Caco-2 (cell line): ENCODE measurements around the gene C1QTNF5. TPM values are rescaled to one million over a fixed set of nuclear protein-coding genes. Genes with fewer than 3 reads are reported as not detected.

Experiments used
- BruUV-seq: library from RNA; stranded (reverse); fragments of 400-500 nt; replicated peaks from 2 replicates; lab custom pipeline; 2021; lab: Mats Ljungman, UMichigan
- CTCF ChIA-PET: fragments of 300-600 bp; sonication (Branson Sonifier 250); formaldehyde crosslinking; loops from one replicate; lab custom pipeline; 2022; ENCODE audit warnings: antibody characterized with exemption; lab: Charles Lee
- POLR2A ChIA-PET: fragments of 300-600 bp; sonication (Branson Sonifier 250); formaldehyde crosslinking; loops from one replicate; lab custom pipeline; 2022; ENCODE audit warnings: antibody characterized with exemption; lab: Charles Lee
- DNase-seq, 2 experiments: peaks; one replicate each; pipeline versions ENCODE4 v3.0.0 to v3.0.0-alpha.2; 2020 to 2022
- H3K27me3 ChIP-seq: replicated peaks from 2 replicates; pipeline ENCODE4 v1.6.0; 2011; ENCODE audit warnings: low read length; ENCODE audit not compliant: control insufficient read depth, insufficient read depth
- H3K36me3 ChIP-seq: 2 replicates; pipeline ENCODE4 v1.5.1; 2011; ENCODE audit warnings: low read length; ENCODE audit not compliant: control insufficient read depth, insufficient read depth
- H3K4me1 ChIP-seq: fragments of 250-450 bp; sonication (Bioruptor Pico); 2 replicates; pipeline ENCODE4 v1.5.1; 2020; ENCODE audit warnings: mild to moderate bottlenecking
- H3K4me3 ChIP-seq: 2 replicates; pipeline ENCODE4 v1.5.1; 2011; ENCODE audit warnings: low read depth, mild to moderate bottlenecking, control low read depth, low read length
- H3K9me3 ChIP-seq: fragments of 250-450 bp; sonication (Bioruptor Pico); 2 replicates; pipeline ENCODE4 v1.5.1; 2020; ENCODE audit warnings: mild to moderate bottlenecking, moderate library complexity
- H3K27ac Mint-ChIP-seq: one replicate; pipeline ENCODE4 v1.8.0; 2022; ENCODE audit warnings: mixed read lengths; ENCODE audit not compliant: unreplicated experiment
- H3K27me3 Mint-ChIP-seq: one replicate; pipeline ENCODE4 v1.8.0; 2022; ENCODE audit warnings: mixed read lengths; ENCODE audit not compliant: insufficient read depth, unreplicated experiment
- H3K36me3 Mint-ChIP-seq: one replicate; pipeline ENCODE4 v1.8.0; 2022; ENCODE audit warnings: mild to moderate bottlenecking, mixed read lengths; ENCODE audit not compliant: insufficient read depth, unreplicated experiment
- H3K4me1 Mint-ChIP-seq: one replicate; pipeline ENCODE4 v1.8.0; 2022; ENCODE audit warnings: low read depth, mixed read lengths; ENCODE audit not compliant: unreplicated experiment
- H3K4me3 Mint-ChIP-seq: one replicate; pipeline ENCODE4 v1.8.0; 2022; ENCODE audit warnings: mild to moderate bottlenecking, moderate library complexity, mixed read lengths; ENCODE audit not compliant: unreplicated experiment
- H3K9me3 Mint-ChIP-seq: one replicate; pipeline ENCODE4 v1.8.0; 2022; ENCODE audit warnings: mixed read lengths; ENCODE audit not compliant: unreplicated experiment
- CTCF ChIP-seq, 2 experiments: fragments of 200-600 bp in 1 of 2; IDR thresholded peaks; 1 replicate in 1 of 2; 2 replicates in 1 of 2; pipeline versions ENCODE4 v1.5.1 to v1.8.0; 2011 to 2022; ENCODE audit warnings: antibody characterized with exemption in 1 of 2, control low read depth in 1 of 2, inconsistent platforms in 1 of 2, low read depth in 1 of 2, low read length in 1 of 2, mild to moderate bottlenecking in 1 of 2, moderate library complexity in 1 of 2; ENCODE audit not compliant: insufficient read depth in 1 of 2, severe bottlenecking in 1 of 2, unreplicated experiment in 1 of 2
- intact Hi-C: fragments of 100-400 bp; cut with micrococcal nuclease; formaldehyde crosslinking; loops from one replicate; pipeline ENCODE4 v1.10.0; 2022; ENCODE audit not compliant: unreplicated experiment
- total RNA-seq: library from RNA; stranded (reverse); gene quantifications from 2 replicates; pipeline ENCODE4 v1.2.3, GENCODE V29; 2022

The C1QTNF5 gene
- total RNA-seq, 1 experiment from 2014 or later: 1.2 TPM

DNA sequence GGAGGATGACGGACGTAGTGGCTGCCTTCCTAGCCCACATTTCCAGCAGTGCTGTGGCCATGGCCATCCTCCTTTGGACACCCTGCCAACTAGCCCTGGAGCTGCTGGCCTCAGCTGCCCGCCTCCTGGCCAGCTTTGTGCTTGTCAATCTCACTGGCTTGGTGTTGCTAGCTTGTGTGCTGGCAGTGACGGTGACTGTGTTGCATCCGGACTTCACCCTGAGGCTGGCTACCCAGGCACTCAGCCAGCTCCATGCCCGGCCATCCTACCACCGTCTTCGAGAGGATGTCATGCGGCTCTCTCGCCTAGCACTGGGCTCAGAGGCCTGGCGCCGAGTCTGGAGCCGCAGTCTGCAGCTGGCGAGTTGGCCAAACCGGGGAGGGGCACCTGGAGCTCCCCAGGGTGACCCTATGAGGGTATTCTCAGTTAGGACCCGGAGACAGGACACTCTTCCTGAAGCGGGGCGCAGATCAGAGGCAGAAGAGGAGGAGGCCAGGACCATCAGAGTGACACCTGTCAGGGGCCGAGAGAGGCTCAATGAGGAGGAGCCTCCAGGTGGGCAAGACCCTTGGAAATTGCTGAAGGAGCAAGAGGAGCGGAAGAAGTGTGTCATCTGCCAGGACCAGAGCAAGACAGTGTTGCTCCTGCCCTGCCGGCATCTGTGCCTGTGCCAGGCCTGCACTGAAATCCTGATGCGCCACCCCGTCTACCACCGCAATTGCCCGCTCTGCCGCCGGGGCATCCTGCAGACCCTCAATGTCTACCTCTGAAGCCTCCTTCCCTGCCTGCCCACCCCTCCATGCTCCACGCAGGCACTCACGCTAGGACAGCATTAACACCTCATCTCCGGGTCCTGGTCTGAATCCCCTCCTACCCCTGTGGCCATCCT, 4.8 kb downstream of the C1QTNF5 start:
- H3K27ac Mint-ChIP-seq: peak overlapping the region; percentile 99
- Histone ChIP-seq H3K4me3 (peak overlapping the region; percentile 77), H3K9me3 (no peaks in the 10 kb centered on the region), H3K36me3 (peaks cover 3% of the 10 kb centered on the region; the same call in 1 of the 2 replicates), H3K27me3 (no peaks in the 10 kb centered on the region; the same call in 1 of the 2 replicates), H3K4me1 (peaks cover 37% of the 10 kb centered on the region)
- POLR2A ChIA-PET: interaction anchor here (0.5 to 0.6 kb wide), 4 partner anchors 25 to 775 kb away, joined by 3 to 11 read pairs (median 3); no protein-coding TSS in a partner anchor
- H3K9me3 Mint-ChIP-seq: no peaks in the 10 kb centered on the region
- no peak for TF ChIP-seq CTCF (IDR thresholded peaks at IDR 0.05; ENCODE audit: insufficient read depth in 1 of 2, low read depth in 1 of 2, low read length in 1 of 2, severe bottlenecking in 1 of 2, unreplicated experiment in 1 of 2)
- H3K36me3 Mint-ChIP-seq: peaks cover 22% of the 10 kb centered on the region
- H3K4me3 Mint-ChIP-seq: peak overlapping the region; percentile 82
- BruUV-seq: no TSS peak
- H3K4me1 Mint-ChIP-seq: peaks cover 29% of the 10 kb centered on the region
- DNase-seq: peak in 1 of 2 experiments; percentile 40
- intact Hi-C loops: no loop called here
- H3K27me3 Mint-ChIP-seq: peaks cover under 1% of the 10 kb centered on the region
- CTCF ChIA-PET: interaction anchor here (1.1 to 5.2 kb wide), 2 partner anchors 26 to 130 kb away, joined by 4 to 91 read pairs; partner anchors contain the start of gene CBL

GRCh38 chr11:119335091-119335654, 5.5 kb downstream of the C1QTNF5 start:
- Mint-ChIP-seq H3K27ac (peak overlapping the region; percentile 99), H3K36me3 (peaks cover 22% of the 10 kb centered on the region), H3K9me3 (no peaks in the 10 kb centered on the region), H3K4me1 (peaks cover 29% of the 10 kb centered on the region), H3K4me3 (peak overlapping the region; percentile 82), H3K27me3 (peaks cover 4% of the 10 kb centered on the region)
- ChIA-PET CTCF (interaction anchor here (1.1 kb wide), 1 partner anchor 129 kb away, joined by 4 read pairs; the partner anchor contains the start of gene CBL), POLR2A (interaction anchor here (0.5 to 0.6 kb wide), 3 partner anchors 25 to 776 kb away, joined by 3 to 11 read pairs (median 3); no protein-coding TSS in a partner anchor)
- TSS peak; percentile 72 for BruUV-seq
- intact Hi-C loops: no loop called here
- peak overlapping the region; percentile 77 for H3K4me3 ChIP-seq
- no peaks in the 10 kb centered on the region; the same call in 1 of the 2 replicates for H3K27me3 ChIP-seq
- peaks cover 3% of the 10 kb centered on the region; the same call in 1 of the 2 replicates for H3K36me3 ChIP-seq
- peaks cover 36% of the 10 kb centered on the region for H3K4me1 ChIP-seq
- DNase-seq: peak in 1 of 2 experiments; percentile 45
- no peak for TF ChIP-seq CTCF (IDR thresholded peaks at IDR 0.05; ENCODE audit: insufficient read depth in 1 of 2, low read depth in 1 of 2, low read length in 1 of 2, severe bottlenecking in 1 of 2, unreplicated experiment in 1 of 2)
- no peaks in the 10 kb centered on the region for H3K9me3 ChIP-seq
